Fibroblast of lung (primary cell): ENCODE data around the gene LLPH. TPM values are rescaled to one million over a fixed set of nuclear protein-coding genes. Genes with fewer than 3 reads are reported as not detected.

ENCODE experiments used
- DNase-seq, 2 donors: peaks; one replicate each; pipeline versions ENCODE4 v3.0.0 to v3.0.0-alpha.2; 2010; ENCODE audit warnings: low read depth in 2 of 2
- H2AFZ ChIP-seq: 2 replicates; pipeline ENCODE4 v1.5.1; 2012; ENCODE audit warnings: low read length, control low read depth, inconsistent platforms
- H3K27ac ChIP-seq: 2 replicates; pipeline ENCODE4 v1.5.1; 2011; ENCODE audit warnings: low read length, control low read depth; ENCODE audit not compliant: insufficient read depth
- H3K27me3 ChIP-seq: 2 replicates; pipeline ENCODE4 v1.5.1; 2011; ENCODE audit warnings: mild to moderate bottlenecking, low read length; ENCODE audit not compliant: control insufficient read depth, insufficient read depth
- H3K36me3 ChIP-seq: 2 replicates; pipeline ENCODE4 v1.5.1; 2011; ENCODE audit warnings: low read length; ENCODE audit not compliant: control insufficient read depth, insufficient read depth
- H3K4me1 ChIP-seq: 2 replicates; pipeline ENCODE4 v1.5.1; 2011; ENCODE audit warnings: low read length; ENCODE audit not compliant: control insufficient read depth, insufficient read depth; ENCODE audit errors: extremely low read depth
- H3K4me2 ChIP-seq: 2 replicates; pipeline ENCODE4 v1.5.1; 2011; ENCODE audit warnings: low read length, control low read depth; ENCODE audit not compliant: insufficient read depth; ENCODE audit errors: extremely low read depth
- H3K4me3 ChIP-seq, 4 experiments: fragments of 200-600 bp in 1 of 4; sonication (generic) in 1 of 4; replicated peaks in 1 of 4; 2 replicates each; pipeline ENCODE4 v1.5.1; 2011 to 2016; ENCODE audit warnings: low read length in 4 of 4, low read depth in 3 of 4, mild to moderate bottlenecking in 3 of 4, control low read depth in 2 of 4, inconsistent platforms in 1 of 4, mixed read lengths in 1 of 4; ENCODE audit not compliant: insufficient read depth in 1 of 4; ENCODE audit errors: control extremely low read depth in 1 of 4
- H3K79me2 ChIP-seq: 2 replicates; pipeline ENCODE4 v1.5.1; 2012; ENCODE audit warnings: mild to moderate bottlenecking, low read length, inconsistent platforms; ENCODE audit not compliant: control insufficient read depth, insufficient read depth
- H3K9ac ChIP-seq: 2 replicates; pipeline ENCODE4 v1.5.1; 2011; ENCODE audit warnings: mild to moderate bottlenecking, low read length, control low read depth; ENCODE audit not compliant: insufficient read depth
- H3K9me3 ChIP-seq: 2 replicates; pipeline ENCODE4 v1.5.1; 2012; ENCODE audit warnings: low read depth, low read length; ENCODE audit not compliant: control insufficient read depth, insufficient read depth
- H4K20me1 ChIP-seq: 2 replicates; pipeline ENCODE4 v1.5.1; 2011; ENCODE audit warnings: low read length; ENCODE audit not compliant: control insufficient read depth, insufficient read depth; ENCODE audit errors: extremely low read depth
- CTCF ChIP-seq, 2 donors: IDR thresholded peaks in 1 of 2; conservative IDR thresholded peaks in 1 of 2; 1 replicate in 1 of 2; 2 replicates in 1 of 2; pipeline ENCODE4 v1.5.1; 2011 to 2012; ENCODE audit warnings: low read length in 2 of 2, control low read depth in 1 of 2, inconsistent platforms in 1 of 2, low read depth in 1 of 2, mild to moderate bottlenecking in 1 of 2
- EZH2 ChIP-seq: IDR thresholded peaks from 2 replicates; pipeline ENCODE4 v1.5.1; 2012; ENCODE audit warnings: low read length, control low read depth, mild to moderate bottlenecking; ENCODE audit errors: missing control alignments
- polyA plus RNA-seq, 2 donors: library from polyadenylated mRNA; depleted of rRNA in 1 of 2; stranded (reverse) in 1 of 2; unstranded in 1 of 2; fragments of >200 nt; gene quantifications; 2 replicates each; pipeline ENCODE4 v1.2.1, GENCODE V29; 2011 to 2012; ENCODE audit warnings: missing spikeins in 1 of 2
- total RNA-seq: library from RNA; depleted of rRNA; stranded (reverse); fragments of >200 nt; gene quantifications from 2 replicates; pipeline ENCODE4 v1.2.1, GENCODE V29; 2014

The LLPH gene
- total and polyA plus RNA-seq, 2 donors (not counting 1 experiment from before 2014, with no cell fraction given): 5.8 to 30.5 TPM

GRCh38 chr12:66127650-66128049 lies 2.9 kb downstream of the LLPH start:
- Histone ChIP-seq H4K20me1 (no peaks in the 10 kb centered on the region), H2AFZ (no peak overlapping the region), H3K4me2 (no peak overlapping the region), H3K36me3 (peaks cover 9% of the 10 kb centered on the region), H3K9me3 (no peaks in the 10 kb centered on the region), H3K4me3 (no peak overlapping the region), H3K79me2 (peaks cover 26% of the 10 kb centered on the region), H3K27ac (no peak overlapping the region), H3K27me3 (no peaks in the 10 kb centered on the region), H3K9ac (no peak overlapping the region), H3K4me1 (peaks cover 3% of the 10 kb centered on the region)
- TF ChIP-seq CTCF (conservative IDR thresholded peaks at IDR 0.05 in 1 of 2, IDR thresholded peaks at IDR 0.05 in 1 of 2; ENCODE audit: low read depth in 1 of 2, low read length in 2 of 2) (no peak), EZH2 (no peak)
- DNase-seq: peak in 1 of 2 donors; percentile 42

GRCh38 chr12:66120477-66120876 lies 10.1 kb downstream of the LLPH start:
- TF ChIP-seq EZH2: no peak
- TF ChIP-seq CTCF (conservative IDR thresholded peaks at IDR 0.05 in 1 of 2, IDR thresholded peaks at IDR 0.05 in 1 of 2; ENCODE audit: low read depth in 1 of 2, low read length in 2 of 2): peak in 1 of 2 donors; percentile 11

GRCh38 chr12:66119870-66120241 lies 10.7 kb downstream of the LLPH start:
- DNase-seq: no peak
- H3K79me2 ChIP-seq: no peaks in the 10 kb centered on the region
- H3K36me3 ChIP-seq: peaks cover 4% of the 10 kb centered on the region
- no peak overlapping the region for H3K27ac ChIP-seq
- H4K20me1 ChIP-seq: no peaks in the 10 kb centered on the region
- TF ChIP-seq EZH2: no peak
- no peak for TF ChIP-seq CTCF (conservative IDR thresholded peaks at IDR 0.05 in 1 of 2, IDR thresholded peaks at IDR 0.05 in 1 of 2; ENCODE audit: low read depth in 1 of 2, low read length in 2 of 2)
- no peaks in the 10 kb centered on the region for H3K9me3 ChIP-seq
- H3K4me2 ChIP-seq: no peak overlapping the region
- H3K27me3 ChIP-seq: no peaks in the 10 kb centered on the region
- no peaks in the 10 kb centered on the region for H3K4me1 ChIP-seq
- no peak overlapping the region for H3K4me3 ChIP-seq
- no peak overlapping the region for H2AFZ ChIP-seq
- no peak overlapping the region for H3K9ac ChIP-seq

More at GRCh38 chr12:66120477-66120876, 10.1 kb downstream of the LLPH start:
- H4K20me1 ChIP-seq: no peaks in the 10 kb centered on the region
- no peak for DNase-seq
- no peaks in the 10 kb centered on the region for H3K9me3 ChIP-seq
- peaks cover 4% of the 10 kb centered on the region for H3K36me3 ChIP-seq
- no peak overlapping the region for H2AFZ ChIP-seq
- no peak overlapping the region for H3K4me3 ChIP-seq
- no peaks in the 10 kb centered on the region for H3K79me2 ChIP-seq
- H3K27ac ChIP-seq: no peak overlapping the region
- H3K4me2 ChIP-seq: no peak overlapping the region
- no peaks in the 10 kb centered on the region for H3K4me1 ChIP-seq
- no peaks in the 10 kb centered on the region for H3K27me3 ChIP-seq
- H3K9ac ChIP-seq: no peak overlapping the region
